ENCODE measurements around the gene KAZN. TPM values are rescaled to one million over a fixed set of nuclear protein-coding genes. Genes with fewer than 3 reads are reported as not detected.

The KAZN gene
- total and polyA plus RNA-seq, 2 of the 8 experiments (the other 6 are each of a cell fraction or from before 2014, with no cell fraction given), result 3.7 to 11.8 TPM

DNA sequence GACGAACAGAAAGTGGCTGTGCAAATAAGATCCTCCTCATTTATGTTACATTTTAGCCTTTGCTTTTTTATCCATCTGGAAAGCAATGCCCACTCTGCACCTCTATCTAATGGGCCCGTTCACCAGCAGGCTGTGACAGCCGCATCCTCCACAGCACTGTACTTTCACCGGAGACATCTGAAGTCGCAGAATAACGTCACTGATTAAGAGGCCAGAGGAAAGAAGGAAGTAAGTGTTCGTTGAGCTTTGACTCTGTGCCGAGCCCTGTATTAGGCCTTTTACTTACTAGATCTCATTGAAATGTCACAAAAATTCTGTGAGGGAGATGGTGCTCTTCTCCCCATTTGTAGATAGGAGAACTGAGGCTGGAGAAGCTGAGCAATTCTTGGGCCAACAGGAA is 62.3 kb downstream of the KAZN start (continued):
- TF ChIP-seq, protein P1, sequence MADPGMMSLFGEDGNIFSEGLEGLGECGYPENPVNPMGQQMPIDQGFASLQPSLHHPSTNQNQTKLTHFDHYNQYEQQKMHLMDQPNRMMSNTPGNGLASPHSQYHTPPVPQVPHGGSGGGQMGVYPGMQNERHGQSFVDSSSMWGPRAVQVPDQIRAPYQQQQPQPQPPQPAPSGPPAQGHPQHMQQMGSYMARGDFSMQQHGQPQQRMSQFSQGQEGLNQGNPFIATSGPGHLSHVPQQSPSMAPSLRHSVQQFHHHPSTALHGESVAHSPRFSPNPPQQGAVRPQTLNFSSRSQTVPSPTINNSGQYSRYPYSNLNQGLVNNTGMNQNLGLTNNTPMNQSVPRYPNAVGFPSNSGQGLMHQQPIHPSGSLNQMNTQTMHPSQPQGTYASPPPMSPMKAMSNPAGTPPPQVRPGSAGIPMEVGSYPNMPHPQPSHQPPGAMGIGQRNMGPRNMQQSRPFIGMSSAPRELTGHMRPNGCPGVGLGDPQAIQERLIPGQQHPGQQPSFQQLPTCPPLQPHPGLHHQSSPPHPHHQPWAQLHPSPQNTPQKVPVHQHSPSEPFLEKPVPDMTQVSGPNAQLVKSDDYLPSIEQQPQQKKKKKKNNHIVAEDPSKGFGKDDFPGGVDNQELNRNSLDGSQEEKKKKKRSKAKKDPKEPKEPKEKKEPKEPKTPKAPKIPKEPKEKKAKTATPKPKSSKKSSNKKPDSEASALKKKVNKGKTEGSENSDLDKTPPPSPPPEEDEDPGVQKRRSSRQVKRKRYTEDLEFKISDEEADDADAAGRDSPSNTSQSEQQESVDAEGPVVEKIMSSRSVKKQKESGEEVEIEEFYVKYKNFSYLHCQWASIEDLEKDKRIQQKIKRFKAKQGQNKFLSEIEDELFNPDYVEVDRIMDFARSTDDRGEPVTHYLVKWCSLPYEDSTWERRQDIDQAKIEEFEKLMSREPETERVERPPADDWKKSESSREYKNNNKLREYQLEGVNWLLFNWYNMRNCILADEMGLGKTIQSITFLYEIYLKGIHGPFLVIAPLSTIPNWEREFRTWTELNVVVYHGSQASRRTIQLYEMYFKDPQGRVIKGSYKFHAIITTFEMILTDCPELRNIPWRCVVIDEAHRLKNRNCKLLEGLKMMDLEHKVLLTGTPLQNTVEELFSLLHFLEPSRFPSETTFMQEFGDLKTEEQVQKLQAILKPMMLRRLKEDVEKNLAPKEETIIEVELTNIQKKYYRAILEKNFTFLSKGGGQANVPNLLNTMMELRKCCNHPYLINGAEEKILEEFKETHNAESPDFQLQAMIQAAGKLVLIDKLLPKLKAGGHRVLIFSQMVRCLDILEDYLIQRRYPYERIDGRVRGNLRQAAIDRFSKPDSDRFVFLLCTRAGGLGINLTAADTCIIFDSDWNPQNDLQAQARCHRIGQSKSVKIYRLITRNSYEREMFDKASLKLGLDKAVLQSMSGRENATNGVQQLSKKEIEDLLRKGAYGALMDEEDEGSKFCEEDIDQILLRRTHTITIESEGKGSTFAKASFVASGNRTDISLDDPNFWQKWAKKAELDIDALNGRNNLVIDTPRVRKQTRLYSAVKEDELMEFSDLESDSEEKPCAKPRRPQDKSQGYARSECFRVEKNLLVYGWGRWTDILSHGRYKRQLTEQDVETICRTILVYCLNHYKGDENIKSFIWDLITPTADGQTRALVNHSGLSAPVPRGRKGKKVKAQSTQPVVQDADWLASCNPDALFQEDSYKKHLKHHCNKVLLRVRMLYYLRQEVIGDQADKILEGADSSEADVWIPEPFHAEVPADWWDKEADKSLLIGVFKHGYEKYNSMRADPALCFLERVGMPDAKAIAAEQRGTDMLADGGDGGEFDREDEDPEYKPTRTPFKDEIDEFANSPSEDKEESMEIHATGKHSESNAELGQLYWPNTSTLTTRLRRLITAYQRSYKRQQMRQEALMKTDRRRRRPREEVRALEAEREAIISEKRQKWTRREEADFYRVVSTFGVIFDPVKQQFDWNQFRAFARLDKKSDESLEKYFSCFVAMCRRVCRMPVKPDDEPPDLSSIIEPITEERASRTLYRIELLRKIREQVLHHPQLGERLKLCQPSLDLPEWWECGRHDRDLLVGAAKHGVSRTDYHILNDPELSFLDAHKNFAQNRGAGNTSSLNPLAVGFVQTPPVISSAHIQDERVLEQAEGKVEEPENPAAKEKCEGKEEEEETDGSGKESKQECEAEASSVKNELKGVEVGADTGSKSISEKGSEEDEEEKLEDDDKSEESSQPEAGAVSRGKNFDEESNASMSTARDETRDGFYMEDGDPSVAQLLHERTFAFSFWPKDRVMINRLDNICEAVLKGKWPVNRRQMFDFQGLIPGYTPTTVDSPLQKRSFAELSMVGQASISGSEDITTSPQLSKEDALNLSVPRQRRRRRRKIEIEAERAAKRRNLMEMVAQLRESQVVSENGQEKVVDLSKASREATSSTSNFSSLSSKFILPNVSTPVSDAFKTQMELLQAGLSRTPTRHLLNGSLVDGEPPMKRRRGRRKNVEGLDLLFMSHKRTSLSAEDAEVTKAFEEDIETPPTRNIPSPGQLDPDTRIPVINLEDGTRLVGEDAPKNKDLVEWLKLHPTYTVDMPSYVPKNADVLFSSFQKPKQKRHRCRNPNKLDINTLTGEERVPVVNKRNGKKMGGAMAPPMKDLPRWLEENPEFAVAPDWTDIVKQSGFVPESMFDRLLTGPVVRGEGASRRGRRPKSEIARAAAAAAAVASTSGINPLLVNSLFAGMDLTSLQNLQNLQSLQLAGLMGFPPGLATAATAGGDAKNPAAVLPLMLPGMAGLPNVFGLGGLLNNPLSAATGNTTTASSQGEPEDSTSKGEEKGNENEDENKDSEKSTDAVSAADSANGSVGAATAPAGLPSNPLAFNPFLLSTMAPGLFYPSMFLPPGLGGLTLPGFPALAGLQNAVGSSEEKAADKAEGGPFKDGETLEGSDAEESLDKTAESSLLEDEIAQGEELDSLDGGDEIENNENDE (IDR thresholded peaks at IDR 0.05; ENCODE audit: insufficient replicate concordance, low read length), result no peak
